GM11168 (cell line): Measurements from ENCODE around the gene INPP4A.

Source experiments
- in situ Hi-C: fragments of 300-500 bp; cut with MboI; formaldehyde crosslinking; loops from one replicate; pipeline ENCODE4 v1.12.0; 2022; ENCODE audit warnings: low sequenced_read_pairs; ENCODE audit not compliant: unreplicated experiment

The INPP4A gene

DNA sequence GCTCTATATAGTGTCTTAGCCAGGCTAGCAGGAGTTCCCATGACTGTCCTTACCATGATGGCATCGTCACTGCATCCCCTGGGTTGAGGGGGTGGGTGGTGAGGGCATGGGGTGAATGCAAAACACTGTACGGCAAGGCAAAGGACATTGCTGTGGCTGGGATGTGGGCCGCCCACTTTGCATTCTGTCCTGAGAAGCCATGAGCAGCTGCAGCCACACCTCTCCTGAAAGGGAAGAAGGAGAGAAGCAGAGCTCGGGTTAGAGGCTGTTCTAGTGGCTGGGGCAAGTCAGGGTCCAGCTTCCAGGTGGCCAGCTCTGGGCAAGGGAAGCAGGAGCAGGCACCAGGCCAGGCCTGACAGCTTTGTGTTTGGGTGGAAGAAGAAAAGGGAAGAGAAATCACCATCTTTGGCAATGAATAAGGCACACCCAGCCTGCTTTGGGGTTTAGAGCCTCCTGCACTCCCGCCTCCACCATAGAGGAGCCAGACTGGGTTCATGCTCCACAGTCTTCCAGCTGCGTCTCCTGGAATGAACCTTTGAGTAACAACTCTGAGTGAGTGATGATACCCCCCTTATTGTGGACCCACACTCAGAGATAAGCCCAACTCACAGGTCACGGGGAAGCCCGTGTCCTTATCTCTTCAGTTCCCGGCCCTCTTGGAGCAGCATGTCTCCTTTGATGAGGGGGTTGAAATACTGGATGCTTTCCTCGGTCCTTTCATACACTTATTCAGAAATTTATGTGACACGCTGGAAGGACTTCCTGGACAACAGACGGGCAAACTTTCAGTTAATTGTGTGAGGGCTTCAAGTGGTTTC lies 63.4 kb downstream of the INPP4A start:
- in situ Hi-C loops, result no loop called here

DNA sequence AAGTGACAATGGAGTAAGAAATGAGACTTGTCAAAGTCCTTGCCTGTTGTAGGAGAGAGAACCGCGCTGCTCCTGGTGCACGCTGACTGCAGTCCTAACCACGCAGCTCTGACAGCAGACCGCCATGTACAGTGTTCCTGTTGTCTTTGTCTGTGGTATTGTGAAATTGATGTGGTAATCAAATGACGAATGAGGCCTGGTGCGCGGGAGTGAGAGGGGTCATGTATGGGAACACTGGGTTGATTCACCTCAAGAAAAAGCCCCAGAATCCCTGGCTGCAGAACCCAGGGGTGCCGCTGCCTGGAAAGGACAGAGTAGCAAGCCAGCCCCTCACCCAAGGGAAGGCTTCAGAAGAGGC lies 64.0 kb downstream of the INPP4A start:
- in situ Hi-C loops, result no loop called here

DNA sequence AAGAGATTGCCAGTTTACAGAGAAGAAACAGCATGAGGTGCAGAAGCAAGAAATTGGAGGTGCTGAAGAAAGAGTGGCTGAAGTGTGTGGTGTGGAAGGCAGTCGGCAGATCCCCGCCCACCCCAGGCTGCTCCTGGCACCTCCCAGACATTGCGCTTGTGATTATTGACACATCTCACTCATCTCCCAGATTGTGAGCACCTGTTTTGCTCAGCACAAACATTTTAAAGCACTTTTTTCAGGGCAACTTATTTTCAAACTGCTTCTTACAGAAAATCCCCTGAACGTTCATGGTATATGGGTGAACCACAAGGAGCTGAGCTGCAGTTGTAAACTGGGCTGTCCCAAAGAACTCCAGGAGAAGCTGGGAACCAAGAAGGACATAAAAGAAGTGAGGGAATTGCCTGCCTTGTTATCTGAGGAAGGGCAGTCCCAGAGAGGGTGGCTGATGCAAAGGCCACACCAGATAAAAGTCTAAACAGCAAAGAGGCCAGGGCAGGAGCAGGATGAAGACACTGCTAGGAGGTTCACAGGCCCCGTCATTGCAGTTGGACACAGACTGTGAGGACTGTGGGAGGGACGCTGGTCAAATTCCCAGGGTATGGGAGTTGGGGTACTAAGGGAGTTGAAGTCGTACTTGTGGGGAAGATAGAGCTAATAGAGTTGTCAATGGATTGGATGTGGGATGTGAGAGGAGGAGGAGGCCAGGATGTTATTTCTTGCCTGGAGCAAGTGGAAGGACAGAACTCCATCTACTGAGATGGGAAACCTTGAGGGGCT lies 65.1 kb downstream of the INPP4A start:
- in situ Hi-C loops, result no loop called here

DNA sequence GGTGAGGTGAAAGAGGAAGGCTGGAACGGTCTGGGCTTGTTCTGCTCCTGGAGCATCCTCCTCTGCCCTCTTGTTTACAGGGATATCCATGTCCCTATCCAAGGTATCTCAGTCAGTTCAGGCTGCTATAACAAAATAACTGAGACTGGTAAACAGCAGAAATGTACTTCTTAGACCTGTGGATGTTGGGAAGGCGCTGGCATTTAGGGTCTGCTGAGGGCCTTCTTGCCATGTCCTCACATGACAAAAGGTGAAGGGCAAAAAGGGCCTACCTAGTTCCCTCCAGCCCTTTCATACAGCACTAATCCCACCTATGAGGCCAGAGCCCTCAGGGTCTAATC lies 65.6 kb downstream of the INPP4A start:
- in situ Hi-C loops, result no loop called here

DNA sequence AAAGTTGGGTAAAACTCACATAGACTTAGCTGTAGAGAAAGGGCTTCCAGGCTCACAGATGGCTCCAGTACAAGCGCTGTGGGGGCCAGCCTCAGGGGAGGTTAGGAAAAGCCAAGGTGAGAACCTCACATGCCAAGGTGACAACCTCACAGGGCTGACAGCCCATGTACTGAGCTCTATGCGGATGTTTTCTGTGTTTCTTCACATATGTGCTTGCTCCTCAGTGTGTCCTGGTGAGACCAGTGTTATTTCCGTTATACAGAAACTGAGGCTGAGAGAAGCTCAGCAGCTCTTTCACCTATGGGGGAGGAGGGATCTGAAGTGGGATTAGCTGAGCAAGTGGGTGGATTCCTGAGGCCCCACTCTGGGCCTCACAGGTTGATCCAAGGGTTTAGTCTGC lies 67.3 kb downstream of the INPP4A start:
- in situ Hi-C loops, result no loop called here

DNA sequence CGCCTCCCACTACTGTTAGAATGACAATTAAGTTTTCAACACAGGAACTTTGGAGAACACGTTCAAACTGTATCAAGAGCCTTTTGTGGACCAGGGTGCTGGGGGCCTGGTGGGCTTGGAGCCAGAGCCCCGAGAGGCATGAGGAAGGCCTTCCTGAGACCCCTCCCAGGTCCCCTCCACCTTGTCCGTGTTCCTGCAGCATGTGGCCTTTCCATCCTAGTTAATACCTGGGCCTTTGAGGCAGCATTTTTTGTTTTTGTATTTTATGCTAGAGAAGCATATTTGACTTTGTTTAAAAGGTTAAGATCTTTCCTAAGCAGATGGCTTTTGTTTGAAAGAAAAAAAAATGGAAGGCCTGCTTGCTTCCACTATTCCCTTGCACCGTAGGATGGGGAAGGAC lies 68.0 kb downstream of the INPP4A start:
- in situ Hi-C loops, result no loop called here

DNA sequence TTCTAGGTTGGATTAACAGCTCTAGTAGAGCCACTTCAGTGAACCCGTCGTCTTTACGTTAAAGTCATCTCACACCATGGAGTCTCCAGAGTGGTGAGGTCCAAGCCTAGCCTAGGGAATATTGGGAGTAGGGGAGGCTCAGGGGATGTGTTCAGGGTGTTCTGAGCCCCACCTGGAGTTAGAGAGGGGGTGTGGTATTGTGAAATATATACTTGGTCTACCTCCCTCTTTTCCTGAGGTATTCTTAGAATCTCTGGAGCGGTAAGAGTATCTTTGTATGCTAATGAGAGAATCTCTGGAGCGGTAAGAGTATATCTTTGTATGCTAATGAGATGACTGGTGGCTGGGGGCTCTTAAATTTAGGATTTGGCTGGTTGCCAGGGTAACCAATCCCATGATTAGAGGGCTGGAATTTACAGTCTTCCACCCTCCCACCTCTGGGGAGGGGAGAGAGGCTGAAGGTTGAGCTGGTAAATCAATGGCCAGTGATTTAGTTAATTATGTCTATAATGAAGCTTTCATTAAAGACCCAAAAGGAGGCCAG lies 69.5 kb downstream of the INPP4A start:
- in situ Hi-C loops, result no loop called here

DNA sequence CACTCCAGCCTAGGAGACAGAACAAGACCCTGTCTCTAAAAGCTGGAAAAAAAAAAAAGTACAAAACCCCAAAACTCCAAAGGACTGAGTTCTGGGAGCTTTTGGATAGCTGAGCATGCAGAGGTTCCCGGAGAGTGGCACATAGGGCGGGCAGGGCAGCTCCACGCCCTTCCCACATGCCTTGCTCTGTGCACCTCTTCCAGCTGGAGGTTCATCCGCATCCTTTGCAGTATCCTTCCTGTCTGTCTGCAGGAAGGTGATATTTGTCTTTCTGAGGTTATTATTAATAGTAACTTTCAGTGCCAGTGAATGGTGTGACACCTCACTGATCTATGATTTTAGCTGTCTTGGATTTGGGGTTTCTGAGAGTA lies 70.2 kb downstream of the INPP4A start:
- in situ Hi-C loops, result no loop called here

DNA sequence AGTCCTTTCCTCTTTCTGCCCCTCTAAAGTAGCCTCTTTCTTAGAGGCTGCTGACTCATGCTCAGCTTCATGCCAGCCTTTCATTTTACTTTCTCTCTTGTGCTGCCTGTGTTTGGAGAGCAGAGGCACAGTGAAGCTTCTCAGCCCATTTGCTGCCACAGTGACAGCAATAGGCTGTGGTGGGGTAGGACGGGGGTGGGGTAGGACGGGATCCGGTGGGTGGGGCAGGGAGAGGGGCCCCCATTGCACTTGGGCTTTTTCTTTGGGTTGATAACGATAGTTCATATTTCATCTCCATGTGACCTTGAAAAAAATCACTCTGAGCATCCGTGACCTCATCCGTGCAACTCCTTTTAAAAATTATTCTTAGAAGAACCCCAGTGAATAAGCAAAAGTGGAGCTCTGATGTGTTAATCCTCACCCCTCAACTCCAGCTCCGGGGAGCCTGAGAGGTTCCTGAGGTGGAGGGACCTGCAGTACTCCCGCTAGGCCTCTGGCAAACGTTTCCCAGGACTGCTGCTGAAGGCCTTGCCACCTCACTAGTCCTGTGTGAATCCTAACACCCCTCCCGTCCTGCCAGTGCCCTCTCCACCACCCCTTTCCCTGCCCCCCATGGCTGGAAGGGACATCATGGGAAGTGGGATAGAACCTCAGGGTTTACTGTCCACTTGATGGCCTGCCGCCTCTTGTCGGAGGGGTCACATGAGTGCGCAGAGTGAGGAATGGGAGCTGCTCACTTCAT lies 70.8 kb downstream of the INPP4A start:
- in situ Hi-C loops, result no loop called here

DNA sequence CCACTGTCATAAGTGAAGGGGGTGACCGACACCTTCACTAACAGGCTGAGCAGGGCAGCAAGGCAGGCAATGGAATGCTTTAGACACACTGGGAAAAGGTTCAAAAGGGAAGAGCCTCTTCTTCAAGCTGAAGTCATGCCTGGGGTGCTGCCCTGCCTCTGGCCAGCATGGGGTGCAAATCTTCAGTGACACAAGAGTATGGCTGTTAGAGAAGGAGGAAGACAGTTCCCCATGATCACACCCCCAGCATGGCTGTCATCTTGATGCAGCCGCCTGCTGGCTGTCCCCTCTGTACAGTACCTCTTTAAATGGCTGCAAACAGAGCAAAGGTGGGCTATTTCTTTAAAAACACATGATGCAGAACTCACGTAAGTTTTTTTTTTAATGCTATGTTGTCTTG lies 71.9 kb downstream of the INPP4A start:
- in situ Hi-C loops, result no loop called here

DNA sequence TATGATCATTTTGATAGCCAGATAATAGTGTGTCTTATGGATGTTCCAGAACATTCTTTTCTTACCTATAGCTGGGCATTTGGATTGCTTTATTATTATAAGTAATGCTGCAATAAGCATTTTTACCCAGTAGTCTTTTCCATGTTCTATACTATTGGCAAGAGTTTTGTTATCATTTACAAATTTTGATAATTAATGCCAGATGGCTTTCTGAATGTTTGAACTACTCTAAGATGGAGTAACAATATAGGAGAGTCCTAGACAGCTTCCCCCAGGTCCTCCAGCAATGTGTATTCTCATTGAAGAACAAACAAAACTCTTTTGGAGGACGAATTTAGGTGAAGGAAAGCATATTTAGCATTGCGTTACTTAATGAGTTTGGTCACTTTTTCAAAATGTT lies 73.0 kb downstream of the INPP4A start:
- in situ Hi-C loops, result no loop called here

DNA sequence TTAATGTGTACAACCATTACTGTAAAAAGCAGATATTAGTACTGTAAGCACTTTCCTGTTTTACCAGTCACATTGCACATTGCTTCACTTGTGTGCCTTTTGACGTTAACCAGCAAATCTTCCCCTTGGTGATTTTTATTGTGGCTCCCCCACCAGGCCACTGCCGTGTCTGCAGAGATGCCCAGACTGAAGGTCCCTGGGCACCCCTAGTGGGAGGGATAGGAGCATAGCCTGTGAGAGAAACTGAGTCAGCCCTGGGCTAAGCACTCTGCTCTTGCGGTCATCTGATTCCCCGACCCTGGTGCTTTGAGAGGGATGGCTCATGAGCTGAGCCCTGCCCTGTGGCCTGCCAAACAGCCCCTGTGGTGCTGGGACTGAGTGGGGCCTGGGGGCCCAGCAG lies 73.4 kb downstream of the INPP4A start:
- in situ Hi-C loops, result no loop called here

DNA sequence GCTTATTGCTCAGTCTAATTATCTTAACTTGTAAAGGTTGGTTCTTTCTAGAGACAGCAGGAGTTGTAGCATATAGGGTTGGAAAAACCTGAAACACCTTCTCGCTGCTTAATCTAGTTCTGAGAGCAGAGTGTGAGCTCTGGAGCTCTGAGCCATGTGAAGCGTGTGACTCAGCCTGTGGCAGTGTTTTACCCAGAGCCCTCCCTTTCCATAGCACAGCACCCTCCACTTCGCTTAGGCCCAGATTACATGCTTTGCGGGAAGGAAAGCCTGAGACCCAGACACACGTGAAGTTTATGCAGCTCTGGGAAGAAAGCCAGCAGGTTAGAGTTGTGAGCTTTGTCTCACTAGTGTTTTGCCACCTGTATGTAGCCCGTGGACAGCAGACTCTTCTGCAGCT lies 74.5 kb downstream of the INPP4A start:
- in situ Hi-C loops, result no loop called here

DNA sequence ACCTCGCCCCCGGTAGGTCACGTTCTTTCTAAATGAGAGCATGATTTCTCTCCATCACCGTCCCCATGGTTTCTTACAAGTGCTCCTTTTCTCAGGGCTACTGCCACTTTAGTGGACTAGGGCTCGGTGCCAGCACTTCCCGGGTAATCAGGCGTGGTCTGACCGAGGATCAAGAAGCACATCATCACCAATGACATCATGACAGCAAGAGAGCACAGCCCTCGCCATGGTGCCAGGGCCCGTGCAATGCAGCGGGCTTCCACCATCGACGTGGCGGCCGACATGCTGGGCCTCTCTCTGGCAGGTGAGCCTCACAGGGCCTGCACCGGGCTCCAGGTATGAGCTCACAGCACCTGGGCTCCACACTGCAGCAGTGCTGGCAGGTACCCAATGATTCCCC lies 75.2 kb downstream of the INPP4A start:
- in situ Hi-C loops, result loop anchor here (5.0 kb wide), 1 partner anchor 108 kb away; no protein-coding TSS in a partner anchor

DNA sequence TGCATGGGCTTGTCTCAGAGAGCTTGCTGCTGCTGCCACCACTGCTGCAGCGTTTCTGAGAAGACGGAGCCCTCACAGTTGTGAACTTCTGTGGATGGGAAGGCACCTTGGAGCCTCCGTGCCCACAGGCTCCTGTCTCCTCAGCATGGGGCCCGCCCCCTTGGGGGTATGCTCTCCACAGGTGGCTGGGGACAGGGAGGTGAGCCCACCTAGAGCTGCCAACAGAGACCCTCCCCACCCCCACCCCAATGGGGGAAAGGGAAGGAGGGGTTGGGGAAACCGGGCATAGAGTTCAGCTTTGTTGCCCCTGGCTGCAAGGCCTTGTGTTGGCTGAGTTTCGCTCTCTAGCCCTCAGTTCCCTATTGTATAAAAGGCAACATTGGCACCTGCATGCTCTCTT lies 76.1 kb downstream of the INPP4A start:
- in situ Hi-C loops, result loop anchor here (5.0 kb wide), 1 partner anchor 109 kb away; no protein-coding TSS in a partner anchor

DNA sequence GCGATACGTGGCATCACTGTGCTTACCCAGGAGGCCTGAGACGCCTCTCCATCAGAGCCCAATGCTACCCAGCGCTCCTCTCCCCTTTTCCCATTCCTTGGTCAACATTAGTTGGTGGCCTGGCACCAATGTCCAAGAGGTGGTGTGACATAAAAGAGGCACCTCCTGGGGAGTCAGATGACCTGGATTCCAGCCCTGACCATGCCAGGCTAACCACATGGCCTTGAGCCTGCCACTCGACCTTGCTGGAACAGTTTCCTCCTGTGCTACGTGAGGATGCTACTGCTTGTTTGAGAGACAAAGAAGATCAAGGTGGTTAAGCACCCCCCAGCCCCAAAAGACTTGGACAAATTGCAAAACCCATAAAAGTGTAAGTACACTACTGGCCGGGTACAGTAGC lies 76.6 kb downstream of the INPP4A start:
- in situ Hi-C loops, result loop anchor here (5.0 kb wide), 1 partner anchor 109 kb away; no protein-coding TSS in a partner anchor

DNA sequence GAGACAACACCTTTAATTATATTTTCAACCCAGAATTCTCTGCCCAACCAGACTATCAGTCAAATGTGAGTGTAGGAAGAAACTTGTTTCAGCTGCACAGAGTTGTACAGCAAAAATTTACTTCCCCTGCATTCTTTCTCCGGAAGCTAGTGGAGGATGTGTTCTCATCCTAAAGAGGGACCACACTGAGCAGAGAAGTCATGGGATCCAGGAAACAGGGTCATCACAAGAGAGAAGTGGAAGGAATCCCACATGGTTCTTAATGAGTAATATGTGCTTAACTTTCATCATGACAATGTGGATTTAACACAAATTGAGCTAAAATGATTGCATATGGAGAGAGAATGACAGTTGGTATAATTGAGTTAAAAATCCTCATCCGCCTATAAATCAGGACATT lies 78.2 kb downstream of the INPP4A start:
- in situ Hi-C loops, result loop anchor here (5.0 kb wide), 1 partner anchor 111 kb away; no protein-coding TSS in a partner anchor

DNA sequence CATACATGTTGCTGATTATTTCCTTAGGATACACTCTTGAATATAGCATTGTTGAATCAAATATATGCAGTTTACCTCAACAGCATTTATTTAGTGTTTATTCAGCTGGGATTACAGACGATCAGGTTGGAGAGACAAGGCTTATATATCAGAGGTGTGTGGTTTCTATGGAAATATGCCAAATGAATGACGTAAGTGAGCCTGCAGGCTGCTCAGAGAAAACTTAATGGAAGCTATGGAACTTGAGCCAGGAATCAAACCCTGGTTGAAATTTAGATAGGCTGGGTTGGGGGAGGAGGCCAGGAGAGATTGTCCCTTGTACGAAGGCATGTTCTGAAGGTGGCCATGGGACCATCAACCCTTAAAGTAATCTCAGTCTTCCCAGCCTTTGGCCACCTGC lies 79.5 kb downstream of the INPP4A start:
- in situ Hi-C loops, result loop anchor here (5.0 kb wide), 1 partner anchor 112 kb away; no protein-coding TSS in a partner anchor

DNA sequence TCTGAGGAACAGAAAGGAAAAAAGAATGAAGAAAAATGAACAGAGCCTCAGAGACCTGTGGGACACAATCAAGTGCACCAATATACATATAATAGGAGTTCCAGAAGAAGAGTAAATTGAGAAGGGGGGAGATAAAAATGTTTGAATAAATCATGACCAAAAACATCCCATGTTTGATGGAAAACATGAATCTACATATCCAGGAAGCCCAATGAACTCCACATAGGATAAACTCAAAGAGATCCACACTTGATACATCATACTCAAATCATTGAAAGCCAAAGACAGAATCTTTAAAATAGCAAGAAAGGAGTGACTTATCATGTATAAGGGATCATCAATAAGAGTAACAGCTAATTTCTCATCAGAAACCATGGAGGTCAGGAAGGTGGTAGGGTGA lies 83.7 kb downstream of the INPP4A start:
- in situ Hi-C loops, result no loop called here

DNA sequence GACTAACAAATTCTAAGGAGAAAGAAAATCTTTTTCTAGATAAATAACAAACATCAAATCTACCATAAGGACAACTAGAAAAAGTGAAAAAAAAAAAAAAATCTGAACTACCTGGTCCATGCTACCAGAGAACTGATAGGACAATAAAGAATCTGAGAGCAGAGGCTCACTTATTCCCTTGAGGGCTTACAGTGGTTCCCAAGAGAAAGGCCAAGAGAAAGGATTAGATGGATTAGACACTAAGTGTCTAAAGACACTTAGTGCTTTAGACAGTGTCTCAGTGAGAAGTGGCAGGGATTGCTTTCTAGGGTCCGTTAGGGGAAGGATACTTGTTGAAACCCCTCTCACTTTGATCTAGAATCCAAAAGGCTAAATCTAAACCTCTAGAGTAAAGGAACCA lies 85.5 kb downstream of the INPP4A start:
- in situ Hi-C loops, result no loop called here

DNA sequence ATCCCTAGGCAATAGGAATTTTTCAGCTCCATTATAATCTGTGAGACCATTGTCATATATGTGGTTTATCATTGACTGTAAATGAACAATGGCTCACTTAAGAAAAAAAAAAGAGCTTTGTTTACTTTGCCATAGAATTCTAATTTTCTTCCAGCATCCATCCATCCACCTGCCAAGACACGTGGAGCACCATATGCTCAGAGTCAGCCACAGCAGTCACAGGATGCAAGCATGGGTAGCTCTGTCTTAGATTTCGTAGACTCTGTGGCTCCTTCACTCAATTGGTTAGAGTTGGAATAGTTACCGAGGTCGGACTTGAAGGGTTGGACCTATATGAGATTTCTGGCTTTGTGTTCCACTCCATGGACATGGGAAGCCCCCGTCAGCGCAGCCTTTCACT lies 88.1 kb downstream of the INPP4A start:
- in situ Hi-C loops, result no loop called here
